ENCODE results near the gene NALF2. TPM values are rescaled to one million over a fixed set of nuclear protein-coding genes. Genes with fewer than 3 reads are reported as not detected.

NALF2 gene
- 10.2 TPM for polyA plus RNA-seq (2013, experiment 1 of 2)
- 9.4 TPM for polyA plus RNA-seq (2013, experiment 2 of 2)

DNA sequence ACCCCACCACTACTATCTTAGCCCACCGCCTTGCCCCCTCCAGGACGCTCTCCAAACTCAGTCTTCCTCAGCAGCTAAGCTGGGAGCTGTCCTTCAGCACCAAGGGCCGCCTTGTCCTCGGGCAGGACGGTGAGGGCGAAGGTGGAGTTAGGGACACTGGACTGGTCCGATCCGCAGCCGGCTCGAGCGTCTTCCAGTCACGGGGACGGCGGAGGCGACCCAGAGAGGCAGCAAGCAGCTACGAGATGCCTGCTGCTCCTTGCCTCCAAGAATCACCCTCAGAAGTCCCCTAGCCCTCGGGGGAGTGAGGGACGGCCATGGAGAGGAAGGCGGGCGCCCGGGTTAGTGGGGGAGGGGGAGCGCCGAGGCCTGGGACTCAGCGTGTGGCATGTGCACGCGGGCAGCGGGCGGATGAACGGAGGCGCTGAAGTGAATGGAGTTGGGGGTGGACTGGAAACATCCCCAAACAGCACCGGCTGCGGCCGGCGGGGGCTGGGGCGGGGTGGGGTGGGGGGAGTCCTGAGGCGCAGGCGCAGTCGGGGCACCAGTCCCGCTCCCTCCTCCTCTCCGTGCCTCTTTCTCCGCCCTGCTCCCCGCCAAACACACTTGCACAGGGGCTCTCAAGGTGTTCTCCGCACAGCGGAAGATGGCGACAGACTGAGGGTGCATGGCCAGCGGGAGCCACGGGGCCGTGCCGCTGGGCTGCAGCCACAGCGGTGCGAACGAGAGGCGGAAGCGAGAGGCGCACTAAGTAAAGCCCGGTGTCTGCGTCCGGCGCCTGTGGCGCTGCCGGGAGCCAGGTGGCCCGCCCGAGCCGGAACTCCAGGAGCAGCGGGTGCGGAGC is at the start of gene NALF2:
Gene NALF2 (plus strand): TSS at position 545 of the 844 bp plus-strand sequence. CDS start 957 bp downstream, outside the sequence.
- WGBS = 1% methylated on average over 54 of the region's 66 CpGs
- H3K9ac ChIP-seq (ENCODE audit: low read depth, low read length) = peak within 1 kb of the TSS; percentile 61
- peak within 1 kb of the TSS; percentile 73 for H3K4me3 ChIP-seq (ENCODE audit: low read length)
- 0 out of 2 replicates have a peak, but pooled peaks cover 8% of the 10 kb centered on the region for H3K4me1 ChIP-seq (ENCODE audit: insufficient read depth, low read length)
- H3K9me3 ChIP-seq (ENCODE audit: insufficient read depth, low read depth, low read length) = no peaks in the 10 kb centered on the region
- H3K36me3 ChIP-seq (ENCODE audit: insufficient read depth, low read length) = no peaks in the 10 kb centered on the region; the same call in 1 of the 2 replicates
- H3K27me3 ChIP-seq (ENCODE audit: insufficient read depth, low read length) = peaks cover 25% of the 10 kb centered on the region
- H3K27ac ChIP-seq (ENCODE audit: low read depth, low read length) = peak within 1 kb of the TSS; percentile 77; the same call in 1 of the 2 replicates

DNA sequence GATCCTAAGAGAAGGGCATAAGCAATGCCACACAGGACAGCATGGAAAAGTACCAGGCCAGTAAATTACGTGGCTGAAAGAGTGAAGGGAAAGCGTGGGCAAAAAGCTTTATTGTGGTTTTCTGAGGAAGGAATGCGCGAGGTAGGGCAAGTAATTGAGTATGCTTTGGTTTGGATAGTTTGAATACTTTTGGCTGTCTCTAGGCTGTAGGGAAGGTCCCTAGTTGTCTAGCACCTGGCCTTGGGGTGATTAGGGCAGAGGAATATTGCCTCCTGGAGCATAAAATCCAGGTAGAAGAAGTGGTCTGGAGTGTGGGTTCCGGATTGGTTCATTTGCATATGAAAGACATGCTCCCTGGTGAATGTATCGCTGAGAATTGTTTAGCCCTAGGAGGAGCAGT is 46.4 kb upstream of the NALF2 start:
- no peaks in the 10 kb centered on the region for H3K27me3 ChIP-seq (ENCODE audit: insufficient read depth, low read length)
- no peaks in the 10 kb centered on the region for H3K4me1 ChIP-seq (ENCODE audit: insufficient read depth, low read length)
- H3K4me3 ChIP-seq (ENCODE audit: low read length) = no peak overlapping the region
- H3K9ac ChIP-seq (ENCODE audit: low read depth, low read length) = no peak overlapping the region
- H3K27ac ChIP-seq (ENCODE audit: low read depth, low read length) = no peak overlapping the region
- H3K9me3 ChIP-seq (ENCODE audit: insufficient read depth, low read depth, low read length) = no peaks in the 10 kb centered on the region
- no peaks in the 10 kb centered on the region for H3K36me3 ChIP-seq (ENCODE audit: insufficient read depth, low read length)
- 70% methylated on average over 6 of the region's 6 CpGs for WGBS

DNA sequence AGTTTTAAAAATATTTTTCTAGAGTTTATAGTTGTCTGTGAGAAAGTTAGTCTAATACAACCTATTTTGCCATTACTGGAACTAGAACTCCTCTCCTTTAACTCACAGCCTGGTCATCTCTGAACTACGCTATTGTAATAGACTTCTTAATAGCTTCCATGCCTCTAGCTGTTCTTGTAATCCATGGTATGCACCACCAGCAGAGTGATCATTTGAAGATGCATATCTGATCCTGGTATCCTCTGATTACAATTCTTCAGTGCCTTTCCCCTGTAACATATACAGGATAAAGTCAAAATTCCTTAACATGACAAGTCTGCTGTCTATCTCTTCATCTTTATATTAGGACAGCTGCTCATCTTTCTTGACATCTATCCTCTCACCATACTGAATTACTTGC is 37.6 kb upstream of the NALF2 start:
- WGBS = 88% methylated on average over 1 of the region's 1 CpG
- Histone ChIP-seq H3K4me1 (ENCODE audit: insufficient read depth, low read length) (no peaks in the 10 kb centered on the region), H3K27ac (ENCODE audit: low read depth, low read length) (no peak overlapping the region), H3K36me3 (ENCODE audit: insufficient read depth, low read length) (no peaks in the 10 kb centered on the region), H3K27me3 (ENCODE audit: insufficient read depth, low read length) (no peaks in the 10 kb centered on the region), H3K9ac (ENCODE audit: low read depth, low read length) (no peak overlapping the region), H3K9me3 (ENCODE audit: insufficient read depth, low read depth, low read length) (no peaks in the 10 kb centered on the region), H3K4me3 (ENCODE audit: low read length) (no peak overlapping the region)

DNA sequence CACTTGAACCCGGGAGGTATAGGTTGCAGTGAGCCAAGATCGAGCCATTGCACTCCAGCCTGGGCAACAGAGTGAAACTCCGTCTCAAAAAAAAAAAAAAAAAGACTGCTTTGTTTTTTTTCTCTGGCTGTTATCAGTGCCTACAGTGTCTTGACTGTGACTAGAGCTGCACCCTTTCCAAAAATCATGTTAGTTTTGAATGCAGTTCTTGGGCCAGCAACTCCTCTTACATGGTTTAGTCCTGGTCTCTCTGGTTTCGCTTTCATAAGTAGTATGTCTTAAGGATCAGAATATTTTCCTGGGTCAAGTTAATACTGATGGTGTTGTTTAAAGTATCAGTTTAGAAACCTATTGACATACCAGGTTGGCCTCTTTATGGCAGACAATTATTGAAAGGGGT is 34.2 kb upstream of the NALF2 start:
- no peak overlapping the region for H3K9ac ChIP-seq (ENCODE audit: low read depth, low read length)
- whole genome bisulfite sequencing = 93% methylated on average over 4 of the region's 4 CpGs
- H3K9me3 ChIP-seq (ENCODE audit: insufficient read depth, low read depth, low read length) = no peaks in the 10 kb centered on the region
- H3K4me1 ChIP-seq (ENCODE audit: insufficient read depth, low read length) = no peaks in the 10 kb centered on the region
- no peaks in the 10 kb centered on the region for H3K27me3 ChIP-seq (ENCODE audit: insufficient read depth, low read length)
- H3K27ac ChIP-seq (ENCODE audit: low read depth, low read length) = no peak overlapping the region
- H3K4me3 ChIP-seq (ENCODE audit: low read length) = no peak overlapping the region
- no peaks in the 10 kb centered on the region for H3K36me3 ChIP-seq (ENCODE audit: insufficient read depth, low read length)

DNA sequence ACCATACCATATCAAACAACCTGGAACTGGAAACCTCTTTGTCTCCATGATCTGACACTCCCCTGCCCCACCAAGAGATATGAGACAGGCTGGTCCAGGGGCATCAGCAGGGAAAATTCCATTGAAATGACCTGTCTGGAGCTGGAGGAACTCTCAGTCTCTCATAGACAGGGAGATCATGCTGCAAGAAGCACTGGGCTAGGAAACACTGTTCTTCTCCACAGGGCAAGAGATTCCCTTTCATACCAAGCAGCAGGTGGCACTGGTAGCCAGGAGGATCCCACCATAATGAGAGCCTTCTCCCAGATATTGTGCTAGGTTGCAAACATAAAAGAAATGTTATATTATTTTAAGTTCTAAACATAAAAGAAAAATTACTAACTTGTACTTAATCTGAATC is 14.5 kb upstream of the NALF2 start:
- Histone ChIP-seq H3K27me3 (ENCODE audit: insufficient read depth, low read length) (no peaks in the 10 kb centered on the region), H3K4me1 (ENCODE audit: insufficient read depth, low read length) (no peaks in the 10 kb centered on the region), H3K9me3 (ENCODE audit: insufficient read depth, low read depth, low read length) (no peaks in the 10 kb centered on the region), H3K4me3 (ENCODE audit: low read length) (no peak overlapping the region), H3K36me3 (ENCODE audit: insufficient read depth, low read length) (no peaks in the 10 kb centered on the region), H3K9ac (ENCODE audit: low read depth, low read length) (no peak overlapping the region), H3K27ac (ENCODE audit: low read depth, low read length) (no peak overlapping the region)

DNA sequence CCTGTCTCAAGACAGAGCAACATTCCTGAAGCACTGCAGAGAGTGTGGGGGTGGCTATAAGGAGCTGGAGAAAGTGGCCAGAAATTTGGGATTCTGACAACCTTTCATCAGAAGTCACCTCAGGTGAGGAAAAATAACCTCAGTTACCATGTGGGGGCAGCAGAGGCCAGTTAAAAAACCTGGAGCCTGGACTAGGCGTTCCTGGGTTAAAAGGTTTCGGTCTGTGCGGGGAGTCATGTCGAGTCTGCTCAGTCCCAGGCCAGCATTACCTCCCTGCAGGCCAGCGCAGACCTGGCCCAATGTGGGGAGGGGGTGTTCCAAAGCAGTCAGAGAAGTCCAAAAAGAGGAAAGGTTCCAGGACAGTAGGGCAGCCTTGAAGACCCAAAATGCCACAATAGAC is 10.9 kb upstream of the NALF2 start:
- Histone ChIP-seq H3K9ac (ENCODE audit: low read depth, low read length) (no peak overlapping the region), H3K4me3 (ENCODE audit: low read length) (no peak overlapping the region), H3K36me3 (ENCODE audit: insufficient read depth, low read length) (no peaks in the 10 kb centered on the region), H3K4me1 (ENCODE audit: insufficient read depth, low read length) (no peaks in the 10 kb centered on the region), H3K9me3 (ENCODE audit: insufficient read depth, low read depth, low read length) (no peaks in the 10 kb centered on the region), H3K27ac (ENCODE audit: low read depth, low read length) (no peak overlapping the region), H3K27me3 (ENCODE audit: insufficient read depth, low read length) (no peaks in the 10 kb centered on the region)
- 25% methylated on average over 5 of the region's 5 CpGs for WGBS

DNA sequence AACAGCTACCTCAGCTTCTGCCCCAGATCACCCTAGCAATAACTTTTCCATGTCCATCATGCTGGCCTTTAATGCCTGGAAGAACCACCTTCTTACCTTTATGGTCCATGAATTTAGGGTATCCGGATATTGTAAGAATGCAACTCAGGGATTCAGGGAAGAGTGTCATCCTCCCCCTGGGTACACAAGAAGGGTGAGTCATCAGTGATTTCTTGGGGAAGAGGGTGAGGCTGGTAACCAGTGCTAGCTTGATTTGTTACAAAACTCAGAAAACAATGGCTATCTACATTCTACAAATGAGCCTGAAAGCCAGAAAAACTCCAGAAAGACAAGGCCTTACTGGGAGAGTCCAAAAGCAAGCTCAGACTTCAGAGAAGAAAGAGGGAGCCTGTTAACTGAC is 10.4 kb upstream of the NALF2 start:
- no peaks in the 10 kb centered on the region for H3K27me3 ChIP-seq (ENCODE audit: insufficient read depth, low read length)
- no peaks in the 10 kb centered on the region for H3K9me3 ChIP-seq (ENCODE audit: insufficient read depth, low read depth, low read length)
- no peak overlapping the region for H3K9ac ChIP-seq (ENCODE audit: low read depth, low read length)
- WGBS = 50% methylated on average over 1 of the region's 1 CpG
- H3K4me3 ChIP-seq (ENCODE audit: low read length) = no peak overlapping the region
- H3K27ac ChIP-seq (ENCODE audit: low read depth, low read length) = no peak overlapping the region
- H3K4me1 ChIP-seq (ENCODE audit: insufficient read depth, low read length) = no peaks in the 10 kb centered on the region
- H3K36me3 ChIP-seq (ENCODE audit: insufficient read depth, low read length) = no peaks in the 10 kb centered on the region

DNA sequence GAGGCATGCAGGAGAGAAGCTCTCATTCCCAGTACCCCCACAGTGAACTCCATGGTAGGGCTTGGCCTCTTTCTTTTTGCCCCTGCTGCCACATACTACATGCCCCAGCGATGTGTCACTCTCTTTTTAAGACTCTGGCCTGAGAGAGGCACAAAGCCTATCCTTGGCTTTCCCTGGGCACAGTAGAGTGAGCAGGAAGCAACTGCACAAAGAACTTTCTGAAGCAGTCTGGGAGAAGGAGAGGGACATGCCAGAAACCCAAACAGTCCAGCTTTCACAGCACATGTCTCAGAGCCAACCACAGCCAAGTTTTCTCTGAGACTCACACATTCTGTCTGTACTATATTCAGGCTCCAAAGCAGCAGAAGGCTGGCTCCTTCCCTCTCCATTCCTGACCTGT is 7.9 kb upstream of the NALF2 start:
- no peaks in the 10 kb centered on the region for H3K9me3 ChIP-seq (ENCODE audit: insufficient read depth, low read depth, low read length)
- 85% methylated on average over 1 of the region's 1 CpG for WGBS
- H3K27me3 ChIP-seq (ENCODE audit: insufficient read depth, low read length) = no peaks in the 10 kb centered on the region

DNA sequence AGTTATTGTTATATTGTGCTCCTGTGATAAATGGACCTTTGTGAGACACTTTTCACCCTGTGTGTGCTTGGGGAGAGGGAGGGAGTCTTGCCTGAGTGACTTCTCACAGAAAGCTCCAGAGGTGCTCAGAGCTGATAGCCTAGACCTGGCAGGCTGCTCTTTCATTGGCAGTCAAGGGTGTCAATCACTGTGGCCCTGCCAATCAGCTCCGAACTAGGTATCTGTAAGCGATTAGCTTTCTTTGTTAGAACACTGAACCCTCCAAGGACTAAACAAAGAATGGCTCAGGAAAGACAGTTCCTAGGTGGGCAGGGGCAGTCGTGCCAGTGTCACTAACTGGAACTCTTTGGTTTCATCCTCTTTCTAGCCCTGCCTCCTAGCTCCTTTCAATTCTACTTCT is 2.7 kb upstream of the NALF2 start:
- H3K36me3 ChIP-seq (ENCODE audit: insufficient read depth, low read length) = no peaks in the 10 kb centered on the region
- H3K4me1 ChIP-seq (ENCODE audit: insufficient read depth, low read length) = 0 out of 2 replicates have a peak, but pooled peaks cover 7% of the 10 kb centered on the region
- H3K27me3 ChIP-seq (ENCODE audit: insufficient read depth, low read length) = peaks cover 19% of the 10 kb centered on the region
- 64% methylated on average over 3 of the region's 3 CpGs for WGBS
- H3K9me3 ChIP-seq (ENCODE audit: insufficient read depth, low read depth, low read length) = no peaks in the 10 kb centered on the region
- no peak overlapping the region for H3K9ac ChIP-seq (ENCODE audit: low read depth, low read length)
- no peak overlapping the region for H3K27ac ChIP-seq (ENCODE audit: low read depth, low read length)
- H3K4me3 ChIP-seq (ENCODE audit: low read length) = no peak overlapping the region

More for the DNA sequence above, 7.9 kb upstream of the NALF2 start:
- no peaks in the 10 kb centered on the region for H3K36me3 ChIP-seq (ENCODE audit: insufficient read depth, low read length)
- no peak overlapping the region for H3K27ac ChIP-seq (ENCODE audit: low read depth, low read length)
- H3K4me3 ChIP-seq (ENCODE audit: low read length) = no peak overlapping the region
- no peak overlapping the region for H3K9ac ChIP-seq (ENCODE audit: low read depth, low read length)
- no peaks in the 10 kb centered on the region for H3K4me1 ChIP-seq (ENCODE audit: insufficient read depth, low read length)

DNA sequence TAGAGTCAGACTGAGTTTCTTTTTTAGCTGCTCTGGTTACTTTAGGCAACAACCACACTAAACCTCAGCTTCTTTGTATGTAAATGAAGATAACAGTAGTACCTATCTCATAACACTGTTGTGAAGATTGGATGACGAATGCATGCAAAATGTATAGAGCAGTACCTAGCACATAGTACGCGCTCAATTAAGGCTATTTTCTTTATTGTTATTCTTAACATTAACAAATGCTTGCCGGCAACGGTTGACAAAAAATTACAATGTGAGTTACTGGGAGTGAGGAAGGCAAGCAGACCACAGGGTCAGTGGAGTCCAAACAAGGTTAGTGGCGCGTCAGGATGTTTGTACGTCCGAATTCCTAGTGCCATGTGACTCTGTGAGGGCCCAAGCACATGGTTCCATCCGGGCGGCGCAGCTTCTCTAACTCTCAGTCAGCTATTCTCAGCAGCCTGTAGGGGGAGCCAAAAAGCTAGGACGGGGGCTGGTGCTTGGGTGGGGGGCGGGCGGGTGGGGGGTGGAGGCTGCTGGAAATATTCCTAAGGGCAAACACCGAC is 821 bp upstream of the NALF2 start:
- Histone ChIP-seq H3K4me1 (ENCODE audit: insufficient read depth, low read length) (0 out of 2 replicates have a peak, but pooled peaks cover 8% of the 10 kb centered on the region), H3K36me3 (ENCODE audit: insufficient read depth, low read length) (no peaks in the 10 kb centered on the region; the same call in 1 of the 2 replicates), H3K9ac (ENCODE audit: low read depth, low read length) (no peak overlapping the region), H3K4me3 (ENCODE audit: low read length) (peak overlapping the region; percentile 73), H3K27me3 (ENCODE audit: insufficient read depth, low read length) (peaks cover 25% of the 10 kb centered on the region), H3K27ac (ENCODE audit: low read depth, low read length) (no peak overlapping the region; the same call in 1 of the 2 replicates), H3K9me3 (ENCODE audit: insufficient read depth, low read depth, low read length) (no peaks in the 10 kb centered on the region)
- WGBS = 28% methylated on average over 6 of the region's 16 CpGs

Measured in HUES64 (cell line).